K562 (cell line): ENCODE measurements around the gene AGFG2. TPM values are rescaled to one million over a fixed set of nuclear protein-coding genes. Genes with fewer than 3 reads are reported as not detected.
A peak's percentile ranks its signal among the peaks of the same experiment; 100 is the strongest.

Experiments used
- C11orf30 ChIP-seq: fragments of 450-650 bp; IDR thresholded peaks from 2 replicates; pipeline ENCODE4 v1.6.1; 2016; ENCODE audit warnings: low read depth, mild to moderate bottlenecking
- DIDO1 ChIP-seq: fragments of 450-650 bp; IDR thresholded peaks from 2 replicates; pipeline ENCODE4 v1.6.1; 2016; ENCODE audit warnings: low read depth, missing biosample characterization, missing genetic modification characterization
- ETV1 ChIP-seq: fragments of 450-650 bp; conservative IDR thresholded peaks from 2 replicates; pipeline ENCODE4 v1.6.1; 2016; ENCODE audit warnings: missing genetic modification characterization, control low read depth, low read depth, missing compliant biosample characterization
- GABPB1 ChIP-seq: sonication (generic); formaldehyde crosslinking; IDR thresholded peaks from 2 replicates; pipeline ENCODE4 v1.8.0; 2022; ENCODE audit warnings: mild to moderate bottlenecking, missing genetic modification reagents
- GABPB2 ChIP-seq: fragments of 250-450 bp; sonication (Bioruptor Pico); conservative IDR thresholded peaks from 2 replicates; pipeline ENCODE4 v1.5.1; 2021; ENCODE audit warnings: mild to moderate bottlenecking
- HLTF ChIP-seq: fragments of 450-650 bp; IDR thresholded peaks from 2 replicates; pipeline ENCODE4 v1.6.1; 2016
- KAT7 ChIP-seq: sonication (generic); formaldehyde crosslinking; IDR thresholded peaks from 2 replicates; pipeline ENCODE4 v1.8.0; 2022; ENCODE audit warnings: missing genetic modification reagents, mild to moderate bottlenecking, borderline replicate concordance
- MED1 ChIP-seq: sonication (generic); formaldehyde crosslinking; IDR thresholded peaks from 2 replicates; pipeline ENCODE4 v1.8.1; 2023; ENCODE audit warnings: missing genetic modification reagents, borderline replicate concordance
- MXI1 ChIP-seq: IDR thresholded peaks from 2 replicates; pipeline ENCODE4 v1.6.1; 2011; ENCODE audit warnings: low read depth, mild to moderate bottlenecking, improper control_type of control experiment, low read length
- MYC ChIP-seq, 2 experiments: fragments of 250-450 bp in 1 of 2; sonication (Bioruptor Pico) in 1 of 2; IDR thresholded peaks; 2 replicates each; pipeline versions ENCODE4 v1.5.1 to v1.6.1; 2012 to 2021; ENCODE audit warnings: low read depth in 2 of 2, borderline replicate concordance in 1 of 2, improper control_type of control experiment in 1 of 2, low read length in 1 of 2, mild to moderate bottlenecking in 1 of 2, moderate library complexity in 1 of 2
- NBN ChIP-seq: fragments of 450-650 bp; IDR thresholded peaks from 2 replicates; pipeline ENCODE4 v1.6.1; 2016; ENCODE audit warnings: low read depth, mild to moderate bottlenecking
- NCOA2 ChIP-seq, 2 experiments: fragments of 450-650 bp; IDR thresholded peaks; 2 replicates each; pipeline ENCODE4 v1.6.1; 2018; ENCODE audit warnings: mild to moderate bottlenecking in 2 of 2, moderate library complexity in 1 of 2; ENCODE audit not compliant: partially characterized antibody in 2 of 2
- SMAD4 ChIP-seq: fragments of 250-450 bp; sonication (Bioruptor Pico); conservative IDR thresholded peaks from 2 replicates; pipeline ENCODE4 v1.8.0; 2021; ENCODE audit warnings: inconsistent platforms, mild to moderate bottlenecking, moderate library complexity
- SMARCE1 ChIP-seq: fragments of 450-650 bp; IDR thresholded peaks from 2 replicates; pipeline ENCODE4 v1.7.1; 2016; ENCODE audit warnings: mild to moderate bottlenecking
- TRIM24 ChIP-seq, 2 experiments: fragments of 450-650 bp; IDR thresholded peaks; 2 replicates each; pipeline ENCODE4 v1.6.1; 2016
- ZNF507 ChIP-seq: conservative IDR thresholded peaks from 2 replicates; pipeline ENCODE4 v1.6.1; 2017; ENCODE audit warnings: missing genetic modification characterization, missing compliant biosample characterization
- polyA plus RNA-seq, 8 experiments: library from polyadenylated mRNA; depleted of rRNA in 4 of 8; stranded (reverse) in 5 of 8; unstranded in 3 of 8; fragments of >200 nt; fragmentation: Nextera tagmentation in 2 of 8; fragmentation: Illumina TruSeq in 1 of 8; extraction: Ambion mirVana in 2 of 8; extraction: Trizol in 1 of 8; gene quantifications; 2 replicates each; pipeline versions ENCODE4 v1.2.1 to v1.2.3, GENCODE V29; 2011 to 2014; ENCODE audit warnings: inconsistent platforms in 1 of 8, missing spikeins in 1 of 8
- total RNA-seq, 7 experiments: library from RNA; depleted of rRNA in 6 of 7; stranded (reverse); fragments of >200 nt in 6 of 7; fragmentation: Illumina TruSeq in 2 of 7; extraction: Trizol in 2 of 7; gene quantifications; 2 replicates each; pipeline versions ENCODE4 v1.2.1 to v1.2.3, GENCODE V29; 2011 to 2021; ENCODE audit warnings: low replicate concordance in 1 of 7
- TF ChIP-seq, protein P1 (sequence below), 2 experiments: fragments of 450-650 bp; conservative IDR thresholded peaks; 2 replicates each; pipeline ENCODE4 v1.6.1; 2017; ENCODE audit warnings: mild to moderate bottlenecking in 2 of 2, moderate library complexity in 2 of 2
- TF ChIP-seq, protein P2 (sequence below): fragments of 450-650 bp; formaldehyde crosslinking; IDR thresholded peaks from 2 replicates; pipeline ENCODE4 v1.4.0; 2022; ENCODE audit warnings: missing genetic modification characterization
- TF ChIP-seq, protein P3 (sequence below): fragments of 250-450 bp; sonication (Bioruptor Pico); IDR thresholded peaks from 2 replicates; pipeline ENCODE4 v1.8.0; 2021; ENCODE audit warnings: borderline replicate concordance, mild to moderate bottlenecking, moderate library complexity; ENCODE audit not compliant: poor library complexity, severe bottlenecking
- TF ChIP-seq, protein P4 (sequence below): fragments of 250-450 bp; sonication (Bioruptor Pico); IDR thresholded peaks from 2 replicates; pipeline ENCODE4 v1.4.0; 2020; ENCODE audit warnings: mild to moderate bottlenecking, moderate library complexity
- TF ChIP-seq, protein P5 (sequence below), 2 experiments: fragments of 450-650 bp; IDR thresholded peaks; 2 replicates each; pipeline ENCODE4 v1.6.1; 2016

Gene AGFG2
- total and polyA plus RNA-seq, 9 of the 15 experiments (the other 6 are each of a cell fraction or from before 2014, with no cell fraction given), result 0.31 to 23.1 (median 6.5) TPM

DNA sequence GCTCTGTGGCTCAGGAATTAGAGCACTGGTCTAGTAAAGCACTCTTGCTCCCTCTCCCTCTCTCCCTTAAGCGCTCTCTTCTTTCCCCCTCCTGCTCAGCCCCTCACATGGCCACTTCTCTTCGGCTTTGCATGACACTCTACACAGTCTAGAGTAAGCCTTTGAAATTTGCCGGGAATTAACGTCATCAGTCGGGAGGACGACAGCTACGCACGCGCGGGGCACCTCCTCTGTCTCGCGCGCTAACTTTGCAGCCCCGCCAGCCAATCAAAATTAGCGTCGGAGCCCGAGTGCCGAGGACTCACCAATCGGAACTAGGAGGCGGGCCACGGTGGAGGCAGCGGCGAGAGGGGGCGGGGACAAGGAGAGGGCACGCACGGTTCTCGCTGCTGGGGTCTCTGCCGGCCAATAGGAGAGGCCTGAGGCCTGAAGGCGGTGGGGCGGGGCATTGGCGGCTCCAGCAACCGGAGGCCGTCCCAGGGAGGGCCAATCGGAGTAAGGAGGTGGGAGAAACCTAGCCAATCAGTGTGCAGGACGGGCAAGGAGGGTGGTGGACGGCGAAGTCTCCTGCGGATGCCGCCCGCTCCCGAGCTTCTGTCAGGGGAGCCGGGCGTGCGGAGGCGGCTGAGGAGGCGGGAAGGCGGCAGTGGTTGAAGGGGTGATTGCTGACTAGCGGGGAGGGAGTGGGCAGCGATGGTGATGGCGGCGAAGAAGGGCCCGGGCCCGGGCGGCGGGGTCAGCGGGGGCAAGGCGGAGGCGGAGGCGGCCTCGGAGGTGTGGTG is at the start of gene AGFG2 (continued):
- TF ChIP-seq MXI1 (peak; percentile 85), GABPB2 (CRISPR knock-in tag) (no peak; the same call in 1 of the 2 replicates), NBN (peak; percentile 82), SMARCE1 (peak; percentile 16; the same call in 1 of the 2 replicates), MED1 (CRISPR knock-in tag) (no peak), C11orf30 (peak; percentile 41; the same call in 1 of the 2 replicates), ZNF507 (no peak), MYC (IDR thresholded peaks at IDR 0.05; ENCODE audit: low read depth, low read length) (peak; percentile 82), MYC (CRISPR knock-in tag; IDR thresholded peaks at IDR 0.05; ENCODE audit: borderline replicate concordance, low read depth) (no peak), KAT7 (peak; percentile 85; the same call in 1 of the 2 replicates), DIDO1 (tag) (peak; percentile 32; the same call in 1 of the 2 replicates), GABPB1 (0 out of 2 replicates have a peak, but pooled peaks have one; percentile 42), NCOA2 (IDR thresholded peaks at IDR 0.05; ENCODE audit: partially characterized antibody in 2 of 2) (no peak), SMAD4 (CRISPR knock-in tag) (peak; percentile 58), TRIM24 (IDR thresholded peaks at IDR 0.05) (peak in 1 of 2 experiments; percentile 64; a peak in 2 of 4 replicates), HLTF (0 out of 2 replicates have a peak, but pooled peaks have one; percentile 11), ETV1 (tag) (no peak)
- TF ChIP-seq, protein P1, sequence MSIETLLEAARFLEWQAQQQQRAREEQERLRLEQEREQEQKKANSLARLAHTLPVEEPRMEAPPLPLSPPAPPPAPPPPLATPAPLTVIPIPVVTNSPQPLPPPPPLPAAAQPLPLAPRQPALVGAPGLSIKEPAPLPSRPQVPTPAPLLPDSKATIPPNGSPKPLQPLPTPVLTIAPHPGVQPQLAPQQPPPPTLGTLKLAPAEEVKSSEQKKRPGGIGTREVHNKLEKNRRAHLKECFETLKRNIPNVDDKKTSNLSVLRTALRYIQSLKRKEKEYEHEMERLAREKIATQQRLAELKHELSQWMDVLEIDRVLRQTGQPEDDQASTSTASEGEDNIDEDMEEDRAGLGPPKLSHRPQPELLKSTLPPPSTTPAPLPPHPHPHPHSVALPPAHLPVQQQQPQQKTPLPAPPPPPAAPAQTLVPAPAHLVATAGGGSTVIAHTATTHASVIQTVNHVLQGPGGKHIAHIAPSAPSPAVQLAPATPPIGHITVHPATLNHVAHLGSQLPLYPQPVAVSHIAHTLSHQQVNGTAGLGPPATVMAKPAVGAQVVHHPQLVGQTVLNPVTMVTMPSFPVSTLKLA (conservative IDR thresholded peaks at IDR 0.05), result peak; percentile 99 to 100
- TF ChIP-seq, protein P2, sequence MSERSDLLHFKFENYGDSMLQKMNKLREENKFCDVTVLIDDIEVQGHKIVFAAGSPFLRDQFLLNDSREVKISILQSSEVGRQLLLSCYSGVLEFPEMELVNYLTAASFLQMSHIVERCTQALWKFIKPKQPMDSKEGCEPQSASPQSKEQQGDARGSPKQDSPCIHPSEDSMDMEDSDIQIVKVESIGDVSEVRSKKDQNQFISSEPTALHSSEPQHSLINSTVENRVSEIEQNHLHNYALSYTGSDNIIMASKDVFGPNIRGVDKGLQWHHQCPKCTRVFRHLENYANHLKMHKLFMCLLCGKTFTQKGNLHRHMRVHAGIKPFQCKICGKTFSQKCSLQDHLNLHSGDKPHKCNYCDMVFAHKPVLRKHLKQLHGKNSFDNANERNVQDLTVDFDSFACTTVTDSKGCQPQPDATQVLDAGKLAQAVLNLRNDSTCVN (CRISPR knock-in tag), result peak; percentile 87
- TF ChIP-seq, protein P3, sequence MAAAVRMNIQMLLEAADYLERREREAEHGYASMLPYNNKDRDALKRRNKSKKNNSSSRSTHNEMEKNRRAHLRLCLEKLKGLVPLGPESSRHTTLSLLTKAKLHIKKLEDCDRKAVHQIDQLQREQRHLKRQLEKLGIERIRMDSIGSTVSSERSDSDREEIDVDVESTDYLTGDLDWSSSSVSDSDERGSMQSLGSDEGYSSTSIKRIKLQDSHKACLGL (CRISPR knock-in tag), result peak; percentile 79
- TF ChIP-seq, protein P4, sequence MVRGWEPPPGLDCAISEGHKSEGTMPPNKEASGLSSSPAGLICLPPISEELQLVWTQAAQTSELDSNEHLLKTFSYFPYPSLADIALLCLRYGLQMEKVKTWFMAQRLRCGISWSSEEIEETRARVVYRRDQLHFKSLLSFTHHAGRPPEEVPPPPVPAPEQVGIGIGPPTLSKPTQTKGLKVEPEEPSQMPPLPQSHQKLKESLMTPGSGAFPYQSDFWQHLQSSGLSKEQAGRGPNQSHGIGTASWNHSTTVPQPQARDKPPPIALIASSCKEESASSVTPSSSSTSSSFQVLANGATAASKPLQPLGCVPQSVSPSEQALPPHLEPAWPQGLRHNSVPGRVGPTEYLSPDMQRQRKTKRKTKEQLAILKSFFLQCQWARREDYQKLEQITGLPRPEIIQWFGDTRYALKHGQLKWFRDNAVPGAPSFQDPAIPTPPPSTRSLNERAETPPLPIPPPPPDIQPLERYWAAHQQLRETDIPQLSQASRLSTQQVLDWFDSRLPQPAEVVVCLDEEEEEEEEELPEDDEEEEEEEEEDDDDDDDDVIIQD (CRISPR knock-in tag), result peak; percentile 77; the same call in 1 of the 2 replicates
- TF ChIP-seq, protein P5, sequence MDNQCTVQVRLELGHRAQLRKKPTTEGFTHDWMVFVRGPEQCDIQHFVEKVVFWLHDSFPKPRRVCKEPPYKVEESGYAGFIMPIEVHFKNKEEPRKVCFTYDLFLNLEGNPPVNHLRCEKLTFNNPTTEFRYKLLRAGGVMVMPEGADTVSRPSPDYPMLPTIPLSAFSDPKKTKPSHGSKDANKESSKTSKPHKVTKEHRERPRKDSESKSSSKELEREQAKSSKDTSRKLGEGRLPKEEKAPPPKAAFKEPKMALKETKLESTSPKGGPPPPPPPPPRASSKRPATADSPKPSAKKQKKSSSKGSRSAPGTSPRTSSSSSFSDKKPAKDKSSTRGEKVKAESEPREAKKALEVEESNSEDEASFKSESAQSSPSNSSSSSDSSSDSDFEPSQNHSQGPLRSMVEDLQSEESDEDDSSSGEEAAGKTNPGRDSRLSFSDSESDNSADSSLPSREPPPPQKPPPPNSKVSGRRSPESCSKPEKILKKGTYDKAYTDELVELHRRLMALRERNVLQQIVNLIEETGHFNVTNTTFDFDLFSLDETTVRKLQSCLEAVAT (IDR thresholded peaks at IDR 0.05), result peak; percentile 38 to 80
